Measurements from ENCODE around the gene ADSL.

DNA sequence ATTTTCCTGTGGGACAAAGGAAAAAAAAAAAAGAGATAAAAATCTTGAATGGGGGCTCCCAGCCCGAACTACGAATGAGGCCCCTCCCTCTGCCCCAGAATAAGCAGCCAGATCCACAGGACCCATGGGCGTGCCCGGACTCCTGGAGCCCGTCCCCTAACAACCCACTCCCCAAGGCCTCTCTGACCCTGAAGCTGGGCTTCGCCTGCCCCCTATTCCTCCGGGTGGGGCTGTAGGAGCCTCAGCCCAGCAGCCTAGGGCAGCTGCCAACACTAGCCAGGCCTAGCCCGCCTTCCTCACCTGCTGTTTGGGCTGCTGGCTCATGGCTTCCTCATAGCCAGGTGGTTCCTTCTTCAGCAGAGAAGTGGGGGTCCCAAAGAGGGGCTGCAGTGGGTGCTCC, 70.7 kb downstream of the ADSL start:
- no peak for TF ChIP-seq CTCF (IDR thresholded peaks at IDR 0.05)
- TF ChIP-seq POLR2A (IDR thresholded peaks at IDR 0.05), result no peak
